CD14-positive monocyte (primary cell): ENCODE results near the gene DPM2. TPM values are rescaled to one million over a fixed set of nuclear protein-coding genes. Genes with fewer than 3 reads are reported as not detected.
A peak's percentile ranks its signal among the peaks of the same experiment; 100 is the strongest.

ENCODE experiments used
- DNase-seq, 3 donors: peaks; one replicate each; pipeline ENCODE4 v3.0.0-alpha.2; 2011 to 2022
- H2AFZ ChIP-seq: 2 replicates; pipeline ENCODE4 v1.6.0; 2012; ENCODE audit warnings: mild to moderate bottlenecking, low read depth, low read length, inconsistent platforms; ENCODE audit not compliant: insufficient read depth, poor library complexity, severe bottlenecking
- H3K27ac ChIP-seq, 2 donors: 1 replicate in 1 of 2; 2 replicates in 1 of 2; pipeline ENCODE4 v1.5.1; 2012 to 2013; ENCODE audit warnings: low read length in 2 of 2, control low read depth in 1 of 2, inconsistent platforms in 1 of 2, low read depth in 1 of 2, mild to moderate bottlenecking in 1 of 2
- H3K27me3 ChIP-seq, 2 donors: one replicate each; pipeline versions ENCODE4 v1.6.0 to v1.6.1; 2011 to 2013; ENCODE audit warnings: low read length in 2 of 2; ENCODE audit not compliant: control insufficient read depth in 2 of 2, insufficient read depth in 2 of 2
- H3K36me3 ChIP-seq, 2 donors: replicated peaks in 1 of 2; 1 replicate in 1 of 2; 2 replicates in 1 of 2; pipeline versions ENCODE4 v1.5.1 to v1.6.1; 2012 to 2013; ENCODE audit warnings: low read length in 2 of 2, control low read depth in 1 of 2, inconsistent platforms in 1 of 2, mild to moderate bottlenecking in 1 of 2; ENCODE audit not compliant: insufficient read depth in 2 of 2, control insufficient read depth in 1 of 2
- H3K4me1 ChIP-seq, 2 donors: 1 replicate in 1 of 2; 2 replicates in 1 of 2; pipeline versions ENCODE4 v1.5.1 to v1.6.1; 2012 to 2013; ENCODE audit warnings: low read length in 2 of 2, control low read depth in 1 of 2, inconsistent platforms in 1 of 2, mild to moderate bottlenecking in 1 of 2, moderate library complexity in 1 of 2; ENCODE audit not compliant: insufficient read depth in 2 of 2, control insufficient read depth in 1 of 2
- H3K4me2 ChIP-seq: replicated peaks from 2 replicates; pipeline ENCODE3; 2012; ENCODE audit warnings: low read length, moderate library complexity, mild to moderate bottlenecking; ENCODE audit not compliant: poor library complexity, severe bottlenecking; ENCODE audit errors: extremely low read depth
- H3K4me3 ChIP-seq, 3 experiments: fragments of 200-600 bp in 1 of 3; sonication (generic) in 1 of 3; replicated peaks in 1 of 3; 1 replicate in 2 of 3; 2 replicates in 1 of 3; pipeline ENCODE4 v1.5.1; 2011 to 2013; ENCODE audit warnings: low read length in 3 of 3, mild to moderate bottlenecking in 3 of 3, control low read depth in 2 of 3, low read depth in 2 of 3, inconsistent platforms in 1 of 3, moderate library complexity in 1 of 3
- H3K79me2 ChIP-seq: 2 replicates; pipeline ENCODE4 v1.6.0; 2012; ENCODE audit warnings: mild to moderate bottlenecking, control low read depth, inconsistent platforms, low read length, moderate library complexity; ENCODE audit not compliant: insufficient read depth
- H3K9ac ChIP-seq: 2 replicates; pipeline ENCODE4 v1.6.0; 2017; ENCODE audit warnings: low read length, mild to moderate bottlenecking; ENCODE audit not compliant: insufficient read depth, poor library complexity, severe bottlenecking
- H3K9me3 ChIP-seq, 2 donors: replicated peaks in 1 of 2; 1 replicate in 1 of 2; 2 replicates in 1 of 2; pipeline versions ENCODE4 v1.5.1 to v1.6.1; 2012 to 2013; ENCODE audit warnings: low read length in 2 of 2, control low read depth in 1 of 2; ENCODE audit not compliant: control insufficient read depth in 1 of 2, insufficient read depth in 1 of 2
- H4K20me1 ChIP-seq: 2 replicates; pipeline ENCODE4 v1.6.0; 2012; ENCODE audit warnings: mild to moderate bottlenecking, low read length, control low read depth, moderate library complexity; ENCODE audit not compliant: insufficient read depth
- H3K27ac Mint-ChIP-seq, 7 donors: one replicate each; pipeline ENCODE4 v1.8.0; 2020; ENCODE audit warnings: mild to moderate bottlenecking in 7 of 7, mixed read lengths in 7 of 7, moderate library complexity in 6 of 7, inconsistent platforms in 2 of 7
- H3K27me3 Mint-ChIP-seq, 3 donors: one replicate each; pipeline ENCODE4 v1.8.0; 2021 to 2022; ENCODE audit warnings: low read depth in 3 of 3, mild to moderate bottlenecking in 3 of 3, mixed read lengths in 3 of 3, moderate library complexity in 3 of 3, inconsistent platforms in 1 of 3
- H3K36me3 Mint-ChIP-seq, 2 donors: one replicate each; pipeline ENCODE4 v1.8.0; 2020; ENCODE audit warnings: mixed read lengths in 2 of 2, inconsistent platforms in 1 of 2, mild to moderate bottlenecking in 1 of 2
- H3K4me1 Mint-ChIP-seq: one replicate; pipeline ENCODE4 v1.8.0; 2020; ENCODE audit warnings: mild to moderate bottlenecking, mixed read lengths
- H3K4me3 Mint-ChIP-seq, 2 donors: one replicate each; pipeline ENCODE4 v1.8.0; 2020; ENCODE audit warnings: mild to moderate bottlenecking in 2 of 2, mixed read lengths in 2 of 2, moderate library complexity in 1 of 2
- H3K9me3 Mint-ChIP-seq, 7 donors: one replicate each; pipeline ENCODE4 v1.8.0; 2020 to 2022; ENCODE audit warnings: mixed read lengths in 7 of 7, mild to moderate bottlenecking in 6 of 7, moderate library complexity in 6 of 7, inconsistent platforms in 2 of 7
- CTCF ChIP-seq: fragments of 200-600 bp; IDR thresholded peaks from one replicate; pipeline ENCODE4 v1.8.0; 2022; ENCODE audit warnings: antibody characterized with exemption, mild to moderate bottlenecking
- WGBS: methylation state at CpG from one replicate; pipeline ENCODE4 v1.1.5; 2013; ENCODE audit warnings: missing lambda C conversion rate; ENCODE audit not compliant: insufficient coverage; 5-methylcytosine and 5-hydroxymethylcytosine counted together
- intact Hi-C, 2 donors: fragments of 100-400 bp; cut with micrococcal nuclease; formaldehyde crosslinking; loops; one replicate each; pipeline versions ENCODE4 v1.15.0 to v1.15.1; 2023
- polyA plus RNA-seq, 3 donors: library from polyadenylated mRNA; depleted of rRNA in 1 of 3; unstranded in 2 of 3; stranded (reverse) in 1 of 3; fragments of 300-500 nt in 2 of 3; fragments of >200 nt in 1 of 3; fragmentation: Illumina TruSeq in 2 of 3; gene quantifications; 1 replicate in 2 of 3; 2 replicates in 1 of 3; pipeline ENCODE4 v1.2.3, GENCODE V29; 2012 to 2021

DPM2 gene
- polyA plus RNA-seq, 3 donors: 22.4 to 28.7 (median 25.4) TPM

- H3K4me3 Mint-ChIP-seq: no peak overlapping the region
- Histone ChIP-seq H4K20me1 (no peaks in the 10 kb centered on the region), H3K79me2 (no peaks in the 10 kb centered on the region), H3K36me3 (peaks cover 25 to 33% of the 10 kb centered on the region in 2 donors), H3K4me3 (no peak overlapping the region), H3K4me2 (no peak overlapping the region), H3K4me1 (no peaks in the 10 kb centered on the region), H3K9me3 (no peaks in the 10 kb centered on the region), H3K27me3 (no peaks in the 10 kb centered on the region), H3K27ac (no peak overlapping the region), H2AFZ (no peak overlapping the region), H3K9ac (no peak overlapping the region)
- H3K27me3 Mint-ChIP-seq: peaks cover 2 to 5% (median 3%) of the 10 kb centered on the region in 3 donors
- peak overlapping the region in 2 of 7 donors; percentile 37 to 52 for H3K27ac Mint-ChIP-seq
- H3K9me3 Mint-ChIP-seq: peaks cover 0 to 5% (median 0%) of the 10 kb centered on the region in 7 donors
- H3K4me1 Mint-ChIP-seq: peaks cover 8% of the 10 kb centered on the region
- TF ChIP-seq CTCF: no peak
- DNase-seq: no peak
- H3K36me3 Mint-ChIP-seq: peaks cover 31 to 39% of the 10 kb centered on the region in 2 donors
- 100% methylated on average over 8 of the region's 18 CpGs for WGBS
- intact Hi-C loops: no loop called here
These were observed 51.2 kb downstream of the DPM2 start for GRCh38 chr9:127886401-127886972.

DNA sequence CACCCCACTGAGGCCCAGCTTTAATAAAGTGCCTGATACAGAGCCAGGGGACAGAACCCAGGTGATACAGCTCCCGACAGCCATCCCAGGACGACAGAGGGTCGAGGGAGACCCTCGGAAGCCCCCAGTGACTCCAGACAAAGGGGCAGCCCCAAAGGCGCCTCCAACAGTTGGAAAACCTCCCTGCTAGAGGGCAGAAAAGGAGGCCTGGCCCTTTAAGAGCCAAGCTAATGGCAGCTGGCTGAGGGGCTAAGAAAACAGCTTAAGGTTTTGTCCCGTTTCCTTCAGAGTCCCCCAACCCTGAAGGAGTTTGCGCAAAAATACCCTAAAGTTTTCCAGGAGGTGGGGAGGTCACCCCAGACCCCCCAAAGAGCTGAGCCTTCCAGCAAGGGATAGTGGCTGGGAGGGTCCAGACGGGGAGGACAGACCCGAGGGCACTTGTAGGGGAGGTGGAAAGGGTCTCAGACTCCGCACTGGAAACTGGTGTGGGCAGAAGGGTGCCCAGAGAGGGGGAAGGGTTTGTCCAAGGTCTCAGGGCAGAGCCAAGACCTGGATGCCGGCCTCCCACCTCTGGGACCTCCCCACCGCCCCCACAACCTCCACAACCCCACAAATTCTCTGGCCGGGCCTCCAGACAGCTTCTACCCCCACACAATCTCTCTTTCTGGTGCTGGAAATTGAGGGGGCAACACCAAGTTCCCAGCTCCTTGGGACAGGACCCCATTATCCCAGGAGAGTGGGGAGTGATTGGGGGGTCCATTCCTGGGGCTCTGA lies 52.0 kb downstream of the DPM2 start:
- Mint-ChIP-seq H3K4me1 (peaks cover 8% of the 10 kb centered on the region), H3K36me3 (peaks cover 26 to 33% of the 10 kb centered on the region in 2 donors), H3K27ac (peak overlapping the region in 1 of 7 donors; percentile 41), H3K9me3 (peaks cover 0 to 3% (median 0%) of the 10 kb centered on the region in 7 donors), H3K4me3 (no peak overlapping the region), H3K27me3 (peaks cover 2 to 5% (median 3%) of the 10 kb centered on the region in 3 donors)
- no peak for DNase-seq
- Histone ChIP-seq H3K9ac (no peak overlapping the region), H3K79me2 (no peaks in the 10 kb centered on the region), H3K4me2 (no peak overlapping the region), H3K4me1 (no peaks in the 10 kb centered on the region), H3K4me3 (no peak overlapping the region), H3K9me3 (no peaks in the 10 kb centered on the region), H3K27me3 (no peaks in the 10 kb centered on the region), H3K27ac (no peak overlapping the region), H3K36me3 (peaks cover 21 to 29% of the 10 kb centered on the region in 2 donors), H4K20me1 (no peaks in the 10 kb centered on the region), H2AFZ (no peak overlapping the region)
- intact Hi-C loops: no loop called here
- WGBS: 92% methylated on average over 6 of the region's 13 CpGs
- TF ChIP-seq CTCF: no peak

Other genes with a start within 250 kb of the DPM2 start
- gene CFAP157, start 230.9 kb downstream of the DPM2 start, polyA plus RNA-seq: under 1 TPM in 2 of 3 donors, not detected in 1; 0.06 to 0.09 TPM
- 10 to 100 TPM in 2 of 3 donors, 1 to 10 TPM in 1; 6.9 to 19.9 (median 19.5) TPM for gene PTRH1, start 222.2 kb downstream of the DPM2 start, polyA plus RNA-seq
- gene TTC16, start 221.8 kb downstream of the DPM2 start, polyA plus RNA-seq: under 1 TPM in 1 of 3 donors, not detected in 2; 0.04 TPM
- gene TOR2A, start 202.6 kb downstream of the DPM2 start, polyA plus RNA-seq: 10 to 100 TPM; 57.4 to 63.8 (median 60.0) TPM
- 10 to 100 TPM; 11.5 to 47.3 (median 20.5) TPM for gene SH2D3C, start 159.2 kb downstream of the DPM2 start, polyA plus RNA-seq
- gene CDK9, start 151.8 kb downstream of the DPM2 start, polyA plus RNA-seq: 100 to 1,000 TPM in 1 of 3 donors, 10 to 100 TPM in 2; 24.9 to 139 (median 26.4) TPM
- 10 to 100 TPM; 21.3 to 28.5 (median 25.2) TPM for gene FPGS, start 135.0 kb downstream of the DPM2 start, polyA plus RNA-seq
- 10 to 100 TPM; 15.7 to 26.0 (median 17.9) TPM for gene ENG, start 83.2 kb downstream of the DPM2 start, polyA plus RNA-seq
- 1 to 10 TPM in 1 of 3 donors, not detected in 2; 3.5 TPM for gene AK1, start 60.2 kb downstream of the DPM2 start, polyA plus RNA-seq
- gene ST6GALNAC6, start 38.3 kb downstream of the DPM2 start, polyA plus RNA-seq: 10 to 100 TPM in 2 of 3 donors, 1 to 10 TPM in 1; 8.2 to 14.4 (median 12.0) TPM
- 10 to 100 TPM in 2 of 3 donors, 1 to 10 TPM in 1; 8.9 to 14.0 (median 10.3) TPM for gene ST6GALNAC4, start 20.8 kb downstream of the DPM2 start, polyA plus RNA-seq
- gene PIP5KL1, start 7.1 kb downstream of the DPM2 start, polyA plus RNA-seq: under 1 TPM; 0.31 to 0.57 (median 0.39) TPM
- 1 to 10 TPM in 2 of 3 donors, under 1 TPM in 1; 0.86 to 2.3 (median 2.1) TPM for gene EEIG1, start 43.1 kb upstream of the DPM2 start, polyA plus RNA-seq
- 1 to 10 TPM; 4.6 to 6.5 (median 5.6) TPM for gene NAIF1, start 129.5 kb upstream of the DPM2 start, polyA plus RNA-seq
- gene SLC25A25, start 130.4 kb upstream of the DPM2 start, polyA plus RNA-seq: 10 to 100 TPM in 1 of 3 donors, 1 to 10 TPM in 2; 5.1 to 43.3 (median 6.3) TPM
- 10 to 100 TPM; 42.0 to 71.5 (median 49.4) TPM for gene PTGES2, start 189.9 kb upstream of the DPM2 start, polyA plus RNA-seq
- under 1 TPM in 1 of 3 donors, not detected in 2; 0.83 TPM for gene LCN2, start 211.6 kb upstream of the DPM2 start, polyA plus RNA-seq
- gene BBLN, start 222.4 kb upstream of the DPM2 start, polyA plus RNA-seq: 10 to 100 TPM; 51.5 to 74.8 (median 54.5) TPM